SU-DHL-6 (cell line): ENCODE results near the gene ADAMTS17.

Experiments used
- H2AFZ ChIP-seq: fragments of 200-600 bp; sonication (generic); 2 replicates; pipeline ENCODE4 v1.6.1; 2014; ENCODE audit warnings: low read depth, mild to moderate bottlenecking, moderate library complexity, mixed read lengths, antibody characterized with exemption, low read length; ENCODE audit not compliant: severe bottlenecking
- H3F3A ChIP-seq: fragments of 200-600 bp; shearing (Covaris generic); 2 replicates; pipeline ENCODE4 v1.6.0; 2016; ENCODE audit warnings: antibody characterized with exemption, mild to moderate bottlenecking; ENCODE audit not compliant: insufficient read depth
- H3K27ac ChIP-seq: fragments of 200-600 bp; sonication (generic); 2 replicates; pipeline ENCODE4 v1.5.1; 2016; ENCODE audit warnings: low read depth, mild to moderate bottlenecking, low read length, moderate library complexity, mixed read lengths
- H3K27me3 ChIP-seq: fragments of 200-600 bp; sonication (generic), shearing (Covaris generic); 2 replicates; pipeline ENCODE4 v1.6.0; 2014; ENCODE audit warnings: mild to moderate bottlenecking, low read length
- H3K36me3 ChIP-seq: fragments of 200-600 bp; sonication (generic); 2 replicates; pipeline ENCODE4 v1.6.1; 2014; ENCODE audit warnings: mild to moderate bottlenecking, low read length, mixed read lengths
- H3K4me2 ChIP-seq: fragments of 300-600, 200-600 bp; shearing (Covaris generic), sonication (generic); 2 replicates; pipeline ENCODE4 v1.6.0; 2014; ENCODE audit warnings: low read length, low read depth, mild to moderate bottlenecking; ENCODE audit not compliant: poor library complexity, severe bottlenecking
- H3K4me3 ChIP-seq: fragments of 200-600 bp; sonication (generic); 2 replicates; pipeline ENCODE4 v1.5.1; 2014; ENCODE audit warnings: antibody characterized with exemption, low read length, mild to moderate bottlenecking, mixed read lengths; ENCODE audit not compliant: insufficient read depth, poor library complexity, severe bottlenecking
- H3K79me2 ChIP-seq: fragments of 200-600 bp; sonication (generic); 2 replicates; pipeline ENCODE4 v1.6.1; 2014; ENCODE audit warnings: mild to moderate bottlenecking, low read length, moderate library complexity; ENCODE audit not compliant: insufficient read depth
- H3K9ac ChIP-seq: fragments of 200-600 bp; sonication (generic); 2 replicates; pipeline ENCODE4 v1.7.0; 2014; ENCODE audit warnings: mild to moderate bottlenecking, low read length
- H3K9me2 ChIP-seq: fragments of 200-600 bp; sonication (generic); replicated peaks from 2 replicates; pipeline ENCODE4 v1.6.1; 2014; ENCODE audit warnings: low read length; ENCODE audit not compliant: insufficient read depth
- H3K9me3 ChIP-seq: fragments of 200-600 bp; sonication (generic); 2 replicates; pipeline ENCODE4 v1.6.1; 2014; ENCODE audit warnings: low read length, mixed read lengths; ENCODE audit not compliant: insufficient read depth
- H4K20me1 ChIP-seq: fragments of 200-600 bp; sonication (generic); 2 replicates; pipeline ENCODE4 v1.6.1; 2014; ENCODE audit warnings: low read depth, mild to moderate bottlenecking, antibody characterized with exemption, low read length, moderate library complexity, mixed read lengths
- EZH2phosphoT487 ChIP-seq: fragments of 200-600 bp; sonication (generic), shearing (Covaris generic); conservative IDR thresholded peaks from 2 replicates; pipeline ENCODE4 v1.6.1; 2018; ENCODE audit warnings: mild to moderate bottlenecking, antibody characterized with exemption, low read length, moderate library complexity, mixed read lengths
- TF ChIP-seq, protein P1 (sequence below): fragments of 200-600 bp; sonication (generic); IDR thresholded peaks from one replicate; pipeline ENCODE4 v1.5.1; 2017; ENCODE audit warnings: antibody characterized with exemption, mild to moderate bottlenecking, low read length, moderate library complexity; ENCODE audit not compliant: insufficient read depth, poor library complexity, severe bottlenecking

ADAMTS17 gene

DNA sequence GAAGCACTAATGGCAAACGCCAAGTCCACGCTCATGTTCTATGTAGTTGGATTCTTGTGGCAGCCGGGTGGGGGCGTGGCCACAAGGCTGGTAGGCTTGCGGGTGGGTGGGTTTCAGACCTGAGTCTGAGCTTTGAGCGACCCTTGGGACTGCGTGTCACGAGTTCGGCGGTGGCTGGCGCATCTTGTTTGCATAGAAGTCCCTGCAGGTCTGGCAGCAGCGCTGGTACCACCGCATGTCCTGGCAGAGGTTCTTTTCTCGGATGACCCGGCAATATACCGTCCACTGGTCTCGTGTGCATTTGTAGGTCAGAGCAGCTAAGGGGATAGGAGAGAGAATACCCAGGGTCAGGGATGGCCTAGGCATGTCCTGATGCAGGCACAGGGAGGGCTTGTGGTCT is 367.5 kb downstream of the ADAMTS17 start:
- no peak overlapping the region for H3K27ac ChIP-seq
- H3K4me3 ChIP-seq, result no peak overlapping the region
- H3F3A ChIP-seq, result no peaks in the 10 kb centered on the region
- H3K9me2 ChIP-seq, result no peaks in the 10 kb centered on the region
- no peak overlapping the region for H3K9ac ChIP-seq
- no peaks in the 10 kb centered on the region for H4K20me1 ChIP-seq
- H3K9me3 ChIP-seq, result no peaks in the 10 kb centered on the region
- H3K79me2 ChIP-seq, result no peaks in the 10 kb centered on the region
- TF ChIP-seq, protein P1, sequence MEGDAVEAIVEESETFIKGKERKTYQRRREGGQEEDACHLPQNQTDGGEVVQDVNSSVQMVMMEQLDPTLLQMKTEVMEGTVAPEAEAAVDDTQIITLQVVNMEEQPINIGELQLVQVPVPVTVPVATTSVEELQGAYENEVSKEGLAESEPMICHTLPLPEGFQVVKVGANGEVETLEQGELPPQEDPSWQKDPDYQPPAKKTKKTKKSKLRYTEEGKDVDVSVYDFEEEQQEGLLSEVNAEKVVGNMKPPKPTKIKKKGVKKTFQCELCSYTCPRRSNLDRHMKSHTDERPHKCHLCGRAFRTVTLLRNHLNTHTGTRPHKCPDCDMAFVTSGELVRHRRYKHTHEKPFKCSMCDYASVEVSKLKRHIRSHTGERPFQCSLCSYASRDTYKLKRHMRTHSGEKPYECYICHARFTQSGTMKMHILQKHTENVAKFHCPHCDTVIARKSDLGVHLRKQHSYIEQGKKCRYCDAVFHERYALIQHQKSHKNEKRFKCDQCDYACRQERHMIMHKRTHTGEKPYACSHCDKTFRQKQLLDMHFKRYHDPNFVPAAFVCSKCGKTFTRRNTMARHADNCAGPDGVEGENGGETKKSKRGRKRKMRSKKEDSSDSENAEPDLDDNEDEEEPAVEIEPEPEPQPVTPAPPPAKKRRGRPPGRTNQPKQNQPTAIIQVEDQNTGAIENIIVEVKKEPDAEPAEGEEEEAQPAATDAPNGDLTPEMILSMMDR, result no peak
- TF ChIP-seq EZH2phosphoT487, result no peak
- H2AFZ ChIP-seq, result no peak overlapping the region
- H3K4me2 ChIP-seq, result no peak overlapping the region
- no peaks in the 10 kb centered on the region for H3K27me3 ChIP-seq
- no peaks in the 10 kb centered on the region for H3K36me3 ChIP-seq

DNA sequence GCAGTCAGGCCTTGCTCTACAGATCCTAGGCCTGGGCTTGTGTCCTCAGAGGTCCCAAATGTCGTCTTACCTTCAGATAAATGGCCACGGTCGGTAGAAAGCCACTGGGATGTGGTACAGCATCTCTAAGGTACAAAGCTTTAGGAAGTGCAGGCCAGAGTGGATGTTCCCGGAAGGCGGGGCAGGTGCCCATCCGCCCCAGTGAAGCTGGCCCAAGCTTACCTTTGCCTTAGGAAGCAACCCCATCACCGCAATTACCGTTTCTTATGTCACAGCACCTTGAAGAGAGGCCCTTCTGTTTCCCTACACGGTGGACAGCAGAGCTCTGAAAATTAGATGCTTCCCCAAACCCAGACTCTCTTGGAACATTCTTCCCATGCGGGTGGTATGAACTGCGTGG is 368.4 kb downstream of the ADAMTS17 start:
- Histone ChIP-seq H3F3A (no peaks in the 10 kb centered on the region), H3K4me2 (no peak overlapping the region), H3K27ac (no peak overlapping the region), H3K36me3 (no peaks in the 10 kb centered on the region), H4K20me1 (no peaks in the 10 kb centered on the region), H3K4me3 (no peak overlapping the region), H3K9ac (no peak overlapping the region), H3K27me3 (no peaks in the 10 kb centered on the region), H2AFZ (no peak overlapping the region), H3K79me2 (no peaks in the 10 kb centered on the region), H3K9me3 (no peaks in the 10 kb centered on the region), H3K9me2 (no peaks in the 10 kb centered on the region)
- TF ChIP-seq, protein P1, result no peak
- TF ChIP-seq EZH2phosphoT487, result no peak

DNA sequence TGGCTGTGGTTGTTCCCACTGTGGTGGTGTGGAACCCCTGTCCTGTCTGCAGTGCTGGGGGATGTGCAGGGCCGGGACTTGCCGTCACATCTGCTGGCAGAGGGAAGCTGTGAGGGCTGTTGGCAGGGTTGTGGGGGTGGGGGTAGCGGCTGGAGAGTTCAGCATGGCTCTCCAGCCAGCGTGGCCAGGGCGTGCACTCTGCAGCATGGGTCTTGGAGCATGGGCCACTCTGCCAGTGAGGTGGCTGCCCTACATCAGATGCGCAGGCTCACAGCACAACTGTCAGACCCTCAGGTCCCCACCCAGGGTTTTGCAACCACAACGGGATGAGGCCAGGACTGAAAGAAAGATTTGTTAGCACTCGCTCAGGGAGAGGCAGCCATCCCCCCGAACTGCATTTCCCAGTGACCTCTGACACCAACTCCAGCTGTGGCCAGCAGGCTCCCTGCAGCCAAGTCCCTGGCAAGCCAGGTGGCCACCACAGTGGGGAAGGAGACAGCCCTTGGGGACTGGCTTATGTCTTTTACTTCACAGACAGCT is 370.8 kb downstream of the ADAMTS17 start:
- no peaks in the 10 kb centered on the region for H3F3A ChIP-seq
- H2AFZ ChIP-seq, result no peak overlapping the region
- TF ChIP-seq, protein P1, result no peak
- TF ChIP-seq EZH2phosphoT487, result no peak
- no peaks in the 10 kb centered on the region for H4K20me1 ChIP-seq
- no peaks in the 10 kb centered on the region for H3K36me3 ChIP-seq
- H3K4me3 ChIP-seq, result no peak overlapping the region
- H3K9me3 ChIP-seq, result no peaks in the 10 kb centered on the region
- no peaks in the 10 kb centered on the region for H3K27me3 ChIP-seq
- H3K79me2 ChIP-seq, result no peaks in the 10 kb centered on the region
- no peak overlapping the region for H3K27ac ChIP-seq
- no peak overlapping the region for H3K4me2 ChIP-seq
- H3K9me2 ChIP-seq, result no peaks in the 10 kb centered on the region
- no peak overlapping the region for H3K9ac ChIP-seq
